IMR-90 (cell line): Measurements from ENCODE around the gene STPG1. TPM values are rescaled to one million over a fixed set of nuclear protein-coding genes. Genes with fewer than 3 reads are reported as not detected.

ENCODE experiments used
- ATAC-seq: fragments of 200-7000 bp; cut with Tn5 transposase; 2 replicates; pipeline ENCODE4 v1.9.1; 2020; ENCODE audit warnings: low read depth, mild to moderate bottlenecking, moderate library complexity
- BruUV-seq: library from RNA; stranded (reverse); fragments of 400-500 nt; replicated peaks from 2 replicates; lab custom pipeline; 2021; lab: Mats Ljungman, UMichigan
- CTCF ChIA-PET: fragments of 300-600 bp; formaldehyde crosslinking; extraction: SDS; loops from one replicate; lab custom pipeline; 2021; ENCODE audit warnings: antibody characterized with exemption; lab: Yijun Ruan, JAX
- POLR2A ChIA-PET: fragments of 300-600 bp; sonication (Branson Sonifier 250); formaldehyde crosslinking; loops from one replicate; lab custom pipeline; 2022; ENCODE audit warnings: antibody characterized with exemption; ENCODE audit not compliant: unreplicated experiment; lab: Charles Lee
- DNase-seq: peaks from one replicate; pipeline ENCODE4 v3.0.0; 2013
- H2AFZ ChIP-seq: replicated peaks from 2 replicates; pipeline ENCODE3; 2013; ENCODE audit warnings: low read length, mild to moderate bottlenecking; ENCODE audit not compliant: poor library complexity
- H2AK5ac ChIP-seq: 2 replicates; pipeline ENCODE4 v1.6.1; 2013; ENCODE audit warnings: low read depth, low read length, inconsistent platforms
- H2AK9ac ChIP-seq: replicated peaks from 2 replicates; pipeline ENCODE3; 2013; ENCODE audit warnings: mild to moderate bottlenecking, low read depth, low read length, moderate library complexity; ENCODE audit not compliant: poor library complexity
- H2BK120ac ChIP-seq: 2 replicates; pipeline ENCODE4 v1.6.1; 2013; ENCODE audit warnings: low read depth, low read length, inconsistent platforms
- H2BK15ac ChIP-seq: 3 replicates; pipeline ENCODE4 v1.6.1; 2013; ENCODE audit warnings: low read depth, low read length, inconsistent platforms
- H2BK20ac ChIP-seq: 2 replicates; pipeline ENCODE4 v1.6.1; 2013; ENCODE audit warnings: low read depth, mild to moderate bottlenecking, inconsistent platforms, low read length, moderate library complexity
- H2BK5ac ChIP-seq: 2 replicates; pipeline ENCODE4 v1.6.1; 2013; ENCODE audit warnings: mild to moderate bottlenecking, low read depth, low read length, inconsistent platforms; ENCODE audit not compliant: poor library complexity, severe bottlenecking
- H3K14ac ChIP-seq: replicated peaks from 2 replicates; pipeline ENCODE4 v1.6.1; 2013; ENCODE audit warnings: low read depth, low read length, inconsistent platforms
- H3K18ac ChIP-seq: 2 replicates; pipeline ENCODE4 v1.6.1; 2013; ENCODE audit warnings: low read depth, low read length, control low read depth
- H3K23ac ChIP-seq: 2 replicates; pipeline ENCODE4 v1.6.1; 2013; ENCODE audit warnings: low read depth, low read length, inconsistent platforms
- H3K27ac ChIP-seq: 2 replicates; pipeline ENCODE4 v1.5.1; 2013; ENCODE audit warnings: mild to moderate bottlenecking, control low read depth, low read length; ENCODE audit not compliant: insufficient read depth
- H3K27me3 ChIP-seq: 2 replicates; pipeline ENCODE4 v1.6.1; 2013; ENCODE audit warnings: low read length; ENCODE audit not compliant: control insufficient read depth, insufficient read depth
- H3K36me3 ChIP-seq: 2 replicates; pipeline ENCODE4 v1.6.1; 2013; ENCODE audit warnings: low read length, mixed read lengths; ENCODE audit not compliant: control insufficient read depth, insufficient read depth
- H3K4ac ChIP-seq: 2 replicates; pipeline ENCODE4 v1.6.1; 2013; ENCODE audit warnings: low read depth, low read length, inconsistent platforms
- H3K4me1 ChIP-seq: 2 replicates; pipeline ENCODE4 v1.6.1; 2013; ENCODE audit warnings: low read length, mixed read lengths; ENCODE audit not compliant: control insufficient read depth, insufficient read depth
- H3K4me2 ChIP-seq: 2 replicates; pipeline ENCODE4 v1.6.1; 2013; ENCODE audit warnings: low read depth, mild to moderate bottlenecking, control low read depth, low read length, moderate library complexity
- H3K4me3 ChIP-seq: 2 replicates; pipeline ENCODE4 v1.5.1; 2013; ENCODE audit warnings: low read depth, mild to moderate bottlenecking, control low read depth, low read length, moderate library complexity; ENCODE audit not compliant: insufficient read depth
- H3K56ac ChIP-seq: 2 replicates; pipeline ENCODE4 v1.6.1; 2013; ENCODE audit warnings: low read length, inconsistent platforms; ENCODE audit not compliant: insufficient read depth; ENCODE audit errors: extremely low read depth
- H3K79me1 ChIP-seq, 2 experiments: 2 replicates each; pipeline ENCODE4 v1.6.1; 2013; ENCODE audit warnings: low read length in 2 of 2, inconsistent platforms in 1 of 2, low read depth in 1 of 2
- H3K9ac ChIP-seq: 2 replicates; pipeline ENCODE4 v1.6.1; 2013; ENCODE audit warnings: low read depth, low read length, control low read depth
- H3K9me1 ChIP-seq: 2 replicates; pipeline ENCODE4 v1.6.1; 2013; ENCODE audit warnings: low read length, inconsistent platforms; ENCODE audit not compliant: insufficient read depth
- H3K9me3 ChIP-seq: 2 replicates; pipeline ENCODE4 v1.6.1; 2013; ENCODE audit warnings: low read length; ENCODE audit not compliant: control insufficient read depth, insufficient read depth
- H4K20me1 ChIP-seq: 2 replicates; pipeline ENCODE4 v1.6.1; 2013; ENCODE audit warnings: low read length, inconsistent platforms; ENCODE audit not compliant: insufficient read depth
- H4K5ac ChIP-seq: 2 replicates; pipeline ENCODE4 v1.6.1; 2013; ENCODE audit warnings: mild to moderate bottlenecking, low read depth, low read length, control low read depth
- H4K8ac ChIP-seq, 2 experiments: 2 replicates each; pipeline ENCODE4 v1.6.1; 2013; ENCODE audit warnings: low read depth in 2 of 2, low read length in 2 of 2, control low read depth in 1 of 2, inconsistent platforms in 1 of 2
- H4K91ac ChIP-seq: 2 replicates; pipeline ENCODE4 v1.6.1; 2013; ENCODE audit warnings: low read depth, low read length, inconsistent platforms; ENCODE audit not compliant: insufficient read depth
- BHLHE40 ChIP-seq: fragments of 150-350 bp; IDR thresholded peaks from 2 replicates; pipeline ENCODE4 v1.6.1; 2016; ENCODE audit warnings: mild to moderate bottlenecking, low read depth, low read length
- CEBPB ChIP-seq: IDR thresholded peaks from 2 replicates; pipeline ENCODE4 v1.6.1; 2012; ENCODE audit warnings: low read depth, low read length, improper control_type of control experiment
- CHD1 ChIP-seq: IDR thresholded peaks from 2 replicates; pipeline ENCODE4 v1.6.1; 2012; ENCODE audit warnings: low read depth, low read length, improper control_type of control experiment
- FOS ChIP-seq: fragments of 150-350 bp; IDR thresholded peaks from 2 replicates; pipeline ENCODE4 v1.6.1; 2016; ENCODE audit warnings: low read depth, low read length
- MAFK ChIP-seq: IDR thresholded peaks from 2 replicates; pipeline ENCODE4 v1.6.1; 2012; ENCODE audit warnings: low read depth, low read length, improper control_type of control experiment
- MAZ ChIP-seq: IDR thresholded peaks from 2 replicates; pipeline ENCODE4 v1.6.1; 2012; ENCODE audit warnings: low read depth, mild to moderate bottlenecking, low read length, improper control_type of control experiment, moderate library complexity, borderline replicate concordance
- MXI1 ChIP-seq: IDR thresholded peaks from 2 replicates; pipeline ENCODE4 v1.6.1; 2012; ENCODE audit warnings: low read depth, mild to moderate bottlenecking, low read length, moderate library complexity, borderline replicate concordance
- NFE2L2 ChIP-seq: fragments of 150-350 bp; IDR thresholded peaks from 2 replicates; pipeline ENCODE4 v1.6.1; 2016; ENCODE audit warnings: low read depth, mild to moderate bottlenecking, low read length
- POLR2A ChIP-seq: IDR thresholded peaks from 2 replicates; pipeline ENCODE4 v1.6.1; 2012; ENCODE audit warnings: mild to moderate bottlenecking, low read depth, low read length
- RAD21 ChIP-seq: IDR thresholded peaks from 2 replicates; pipeline ENCODE4 v1.6.1; 2012; ENCODE audit warnings: low read length, improper control_type of control experiment
- RCOR1 ChIP-seq: IDR thresholded peaks from 2 replicates; pipeline ENCODE4 v1.6.1; 2012; ENCODE audit warnings: mild to moderate bottlenecking, low read length, improper control_type of control experiment; ENCODE audit not compliant: insufficient replicate concordance
- RFX5 ChIP-seq: IDR thresholded peaks from 2 replicates; pipeline ENCODE4 v1.8.0; 2012; ENCODE audit warnings: low read depth, mild to moderate bottlenecking, low read length, moderate library complexity
- SMC3 ChIP-seq: fragments of 150-350 bp; IDR thresholded peaks from 2 replicates; pipeline ENCODE4 v1.6.1; 2016; ENCODE audit warnings: low read depth, mild to moderate bottlenecking, antibody characterized with exemption, low read length, moderate library complexity
- WGBS, 2 experiments: methylation state at CpG; one replicate each; pipeline versions ENCODE4 v1.1.5 to v1.1.7; 2013; ENCODE audit warnings: missing lambda C conversion rate in 2 of 2; ENCODE audit not compliant: insufficient read length in 1 of 2; ENCODE audit errors: extremely low coverage in 2 of 2; 5-methylcytosine and 5-hydroxymethylcytosine counted together
- dilution Hi-C: fragments of 300-500 bp; cut with HindIII; formaldehyde crosslinking; loops from one replicate; pipeline ENCODE4 v1.14.3; 2018; ENCODE audit warnings: low sequenced_read_pairs; ENCODE audit not compliant: unreplicated experiment
- in situ Hi-C: fragments of 300-500 bp; cut with MboI; formaldehyde crosslinking; loops from 3 replicates; pipeline ENCODE4 v1.14.3; 2019; ENCODE audit warnings: low sequenced_read_pairs, inconsistent platforms, mixed read lengths
- intact Hi-C: fragments of 100-400 bp; cut with micrococcal nuclease; formaldehyde crosslinking; loops from 2 replicates; pipeline ENCODE4 v1.10.0; 2022
- polyA plus RNA-seq, 3 experiments: library from polyadenylated mRNA; depleted of rRNA; stranded (reverse); fragments of >200 nt; gene quantifications; 2 replicates each; pipeline ENCODE4 v1.2.3, GENCODE V29; 2012; ENCODE audit warnings: low replicate concordance in 1 of 3
- total RNA-seq: library from RNA; depleted of rRNA; stranded (reverse); fragments of >200 nt; gene quantifications from 2 replicates; pipeline ENCODE4 v1.2.3, GENCODE V29; 2012
- TF ChIP-seq, protein P1 (sequence below): conservative IDR thresholded peaks from 2 replicates; pipeline ENCODE4 v1.5.1; 2012; ENCODE audit warnings: mild to moderate bottlenecking, low read depth, low read length, improper control_type of control experiment
- TF ChIP-seq, protein P2 (sequence below): fragments of 150-350 bp; IDR thresholded peaks from 2 replicates; pipeline ENCODE4 v1.6.1; 2017; ENCODE audit warnings: mild to moderate bottlenecking, antibody characterized with exemption, low read length, low read depth
- TF ChIP-seq, protein P3 (sequence below): fragments of 150-350 bp; IDR thresholded peaks from 2 replicates; pipeline ENCODE4 v1.6.1; 2016; ENCODE audit warnings: low read depth, mild to moderate bottlenecking, low read length, moderate library complexity, borderline replicate concordance

STPG1 gene
- total and polyA plus RNA-seq, 2 of the 4 experiments (the other 2 are of a cell fraction): 3.0 to 6.5 TPM

DNA sequence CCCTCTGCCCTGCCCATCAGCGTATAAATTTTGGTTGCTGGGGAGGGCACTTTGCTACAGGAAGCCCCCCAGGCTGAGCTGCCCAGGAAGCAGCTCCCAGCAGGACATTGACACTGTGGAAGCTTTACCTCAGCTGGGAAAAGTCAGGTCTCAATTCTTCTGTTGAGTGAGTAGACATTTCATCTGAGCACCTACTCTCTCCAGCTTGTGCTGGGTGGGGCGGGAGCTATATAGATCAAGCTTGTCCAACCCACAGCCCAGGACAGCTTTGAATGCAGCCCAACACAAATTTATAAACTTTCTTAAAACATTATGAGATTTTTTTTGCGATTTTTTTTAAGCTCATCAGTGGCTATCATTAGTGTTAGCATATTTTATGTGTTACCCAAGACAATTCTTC is 11.4 kb upstream of the STPG1 start:
- dilution Hi-C loops: no loop called here
- no peak overlapping the region for H3K4ac ChIP-seq
- H4K20me1 ChIP-seq: 0 out of 2 replicates have a peak, but pooled peaks cover 2% of the 10 kb centered on the region
- DNase-seq (no peak), ATAC-seq (no peak)
- no peak overlapping the region for H3K14ac ChIP-seq
- no peak overlapping the region for H3K56ac ChIP-seq
- H3K36me3 ChIP-seq: peaks cover 15% of the 10 kb centered on the region; the same call in 1 of the 2 replicates
- H3K9ac ChIP-seq: no peak overlapping the region
- H3K4me3 ChIP-seq: no peak overlapping the region
- no peak overlapping the region for H3K23ac ChIP-seq
- no peak overlapping the region for H2AFZ ChIP-seq
- no peak overlapping the region for H4K5ac ChIP-seq
- ChIA-PET CTCF (no interaction called here), POLR2A (no interaction called here)
- intact Hi-C loops: no loop called here
- H3K27ac ChIP-seq: no peak overlapping the region
- H4K8ac ChIP-seq: no peak overlapping the region
- H2AK5ac ChIP-seq: no peak overlapping the region
- peaks cover 12% of the 10 kb centered on the region for H3K9me1 ChIP-seq
- H3K18ac ChIP-seq: no peak overlapping the region
- H3K4me2 ChIP-seq: no peak overlapping the region
- H2BK15ac ChIP-seq: no peak overlapping the region
- H2AK9ac ChIP-seq: no peak overlapping the region
- BruUV-seq: no TSS peak
- no peaks in the 10 kb centered on the region for H3K9me3 ChIP-seq
- TF ChIP-seq RCOR1: no peak
- TF ChIP-seq MAZ: no peak
- TF ChIP-seq MXI1: no peak
- TF ChIP-seq, protein P1, sequence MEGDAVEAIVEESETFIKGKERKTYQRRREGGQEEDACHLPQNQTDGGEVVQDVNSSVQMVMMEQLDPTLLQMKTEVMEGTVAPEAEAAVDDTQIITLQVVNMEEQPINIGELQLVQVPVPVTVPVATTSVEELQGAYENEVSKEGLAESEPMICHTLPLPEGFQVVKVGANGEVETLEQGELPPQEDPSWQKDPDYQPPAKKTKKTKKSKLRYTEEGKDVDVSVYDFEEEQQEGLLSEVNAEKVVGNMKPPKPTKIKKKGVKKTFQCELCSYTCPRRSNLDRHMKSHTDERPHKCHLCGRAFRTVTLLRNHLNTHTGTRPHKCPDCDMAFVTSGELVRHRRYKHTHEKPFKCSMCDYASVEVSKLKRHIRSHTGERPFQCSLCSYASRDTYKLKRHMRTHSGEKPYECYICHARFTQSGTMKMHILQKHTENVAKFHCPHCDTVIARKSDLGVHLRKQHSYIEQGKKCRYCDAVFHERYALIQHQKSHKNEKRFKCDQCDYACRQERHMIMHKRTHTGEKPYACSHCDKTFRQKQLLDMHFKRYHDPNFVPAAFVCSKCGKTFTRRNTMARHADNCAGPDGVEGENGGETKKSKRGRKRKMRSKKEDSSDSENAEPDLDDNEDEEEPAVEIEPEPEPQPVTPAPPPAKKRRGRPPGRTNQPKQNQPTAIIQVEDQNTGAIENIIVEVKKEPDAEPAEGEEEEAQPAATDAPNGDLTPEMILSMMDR: no peak
- TF ChIP-seq NFE2L2: no peak
- TF ChIP-seq, protein P2, sequence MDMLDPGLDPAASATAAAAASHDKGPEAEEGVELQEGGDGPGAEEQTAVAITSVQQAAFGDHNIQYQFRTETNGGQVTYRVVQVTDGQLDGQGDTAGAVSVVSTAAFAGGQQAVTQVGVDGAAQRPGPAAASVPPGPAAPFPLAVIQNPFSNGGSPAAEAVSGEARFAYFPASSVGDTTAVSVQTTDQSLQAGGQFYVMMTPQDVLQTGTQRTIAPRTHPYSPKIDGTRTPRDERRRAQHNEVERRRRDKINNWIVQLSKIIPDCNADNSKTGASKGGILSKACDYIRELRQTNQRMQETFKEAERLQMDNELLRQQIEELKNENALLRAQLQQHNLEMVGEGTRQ: no peak
- no peak for TF ChIP-seq CHD1
- TF ChIP-seq, protein P3, sequence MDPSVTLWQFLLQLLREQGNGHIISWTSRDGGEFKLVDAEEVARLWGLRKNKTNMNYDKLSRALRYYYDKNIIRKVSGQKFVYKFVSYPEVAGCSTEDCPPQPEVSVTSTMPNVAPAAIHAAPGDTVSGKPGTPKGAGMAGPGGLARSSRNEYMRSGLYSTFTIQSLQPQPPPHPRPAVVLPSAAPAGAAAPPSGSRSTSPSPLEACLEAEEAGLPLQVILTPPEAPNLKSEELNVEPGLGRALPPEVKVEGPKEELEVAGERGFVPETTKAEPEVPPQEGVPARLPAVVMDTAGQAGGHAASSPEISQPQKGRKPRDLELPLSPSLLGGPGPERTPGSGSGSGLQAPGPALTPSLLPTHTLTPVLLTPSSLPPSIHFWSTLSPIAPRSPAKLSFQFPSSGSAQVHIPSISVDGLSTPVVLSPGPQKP: no peak
- TF ChIP-seq RAD21: no peak
- TF ChIP-seq RFX5: no peak
- no peak for TF ChIP-seq CEBPB
- TF ChIP-seq SMC3: no peak
- no peak for TF ChIP-seq FOS
- no peak for TF ChIP-seq BHLHE40
- no peak for TF ChIP-seq POLR2A
- TF ChIP-seq MAFK: no peak
- in situ Hi-C loops: no loop called here
- no peaks in the 10 kb centered on the region for H3K27me3 ChIP-seq
- H2BK5ac ChIP-seq: no peak overlapping the region
- H2BK20ac ChIP-seq: no peak overlapping the region
- no peak overlapping the region for H4K91ac ChIP-seq
- H2BK120ac ChIP-seq: no peak overlapping the region
- no peaks in the 10 kb centered on the region for H3K4me1 ChIP-seq
- H3K79me1 ChIP-seq: peaks cover 44 to 57% of the 10 kb centered on the region in 2 experiments; a peak in 3 of 4 replicates
- WGBS, 2 experiments: no CpG with 5 or more reads among the region's 3 CpGs
